Esophagus (tissue), 2 donors: ENCODE data around the gene CARD10. TPM values are rescaled to one million over a fixed set of nuclear protein-coding genes. Genes with fewer than 3 reads are reported as not detected.

ENCODE experiments used
- H3K27ac ChIP-seq, 2 donors: one replicate each; pipeline ENCODE4 v1.5.1; 2013; ENCODE audit warnings: low read depth in 2 of 2, mild to moderate bottlenecking in 2 of 2, inconsistent platforms in 1 of 2, low read length in 1 of 2, moderate library complexity in 1 of 2
- H3K27me3 ChIP-seq, 2 donors: one replicate each; pipeline ENCODE4 v1.6.1; 2013; ENCODE audit warnings: low read length in 2 of 2, control low read depth in 1 of 2, mild to moderate bottlenecking in 1 of 2; ENCODE audit not compliant: insufficient read depth in 2 of 2, control insufficient read depth in 1 of 2
- H3K36me3 ChIP-seq, 2 donors: one replicate each; pipeline ENCODE4 v1.6.1; 2013; ENCODE audit warnings: low read length in 1 of 2; ENCODE audit not compliant: control insufficient read depth in 2 of 2, insufficient read depth in 2 of 2
- H3K4me1 ChIP-seq, 2 donors: one replicate each; pipeline ENCODE4 v1.6.1; 2013; ENCODE audit warnings: low read length in 1 of 2; ENCODE audit not compliant: control insufficient read depth in 2 of 2, insufficient read depth in 2 of 2
- H3K4me3 ChIP-seq, 2 donors: one replicate each; pipeline ENCODE4 v1.5.1; 2013; ENCODE audit warnings: low read length in 2 of 2, mild to moderate bottlenecking in 2 of 2, low read depth in 1 of 2, moderate library complexity in 1 of 2
- H3K9me3 ChIP-seq, 2 donors: one replicate each; pipeline ENCODE4 v1.6.1; 2013; ENCODE audit warnings: mild to moderate bottlenecking in 2 of 2, low read depth in 1 of 2, low read length in 1 of 2, moderate library complexity in 1 of 2; ENCODE audit not compliant: control insufficient read depth in 2 of 2, insufficient read depth in 1 of 2
- WGBS, 2 donors: extraction: QIAGEN DNeasy Blood & Tissue Kit; methylation state at CpG; one replicate each; pipeline ENCODE4 v1.1.7; 2013; 5-methylcytosine and 5-hydroxymethylcytosine counted together
- polyA plus RNA-seq, 2 donors: library from polyadenylated mRNA; stranded (reverse); fragments of 200-250 nt; gene quantifications; one replicate each; pipeline ENCODE4 v1.2.3, GENCODE V29; 2013
- donor health status: healthy with polysubstance abuse.
- donor health status: Bipolar disorder and iron deficiency.

Gene CARD10
- polyA plus RNA-seq, 2 donors: 13.0 to 13.1 TPM

GRCh38 chr22:37461961-37462360 is 57.3 kb downstream of the CARD10 start:
- Histone ChIP-seq H3K27ac (no peak overlapping the region), H3K4me1 (no peaks in the 10 kb centered on the region), H3K4me3 (no peak overlapping the region), H3K36me3 (peaks cover 0 to 3% of the 10 kb centered on the region in 2 donors), H3K9me3 (no peaks in the 10 kb centered on the region), H3K27me3 (no peaks in the 10 kb centered on the region)
- WGBS, 2 donors: 47 to 49% methylated on average over 6 of the region's 6 CpGs

GRCh38 chr22:37460684-37461083 is 58.5 kb downstream of the CARD10 start:
- no peaks in the 10 kb centered on the region for H3K9me3 ChIP-seq
- no peak overlapping the region for H3K4me3 ChIP-seq
- H3K4me1 ChIP-seq: no peaks in the 10 kb centered on the region
- no peak overlapping the region for H3K27ac ChIP-seq
- WGBS, 2 donors: 71 to 81% methylated on average over 3 of the region's 3 CpGs
- H3K27me3 ChIP-seq: no peaks in the 10 kb centered on the region
- peaks cover 0 to under 1% of the 10 kb centered on the region in 2 donors for H3K36me3 ChIP-seq

GRCh38 chr22:37459206-37459605 is 60.0 kb downstream of the CARD10 start:
- no peaks in the 10 kb centered on the region for H3K27me3 ChIP-seq
- no peak overlapping the region for H3K4me3 ChIP-seq
- no peak overlapping the region for H3K27ac ChIP-seq
- WGBS, 2 donors: 60 to 65% methylated on average over 9 of the region's 9 CpGs
- no peaks in the 10 kb centered on the region for H3K9me3 ChIP-seq
- H3K4me1 ChIP-seq: no peaks in the 10 kb centered on the region
- H3K36me3 ChIP-seq: no peaks in the 10 kb centered on the region

- no peaks in the 10 kb centered on the region for H3K27me3 ChIP-seq
- H3K27ac ChIP-seq: no peak overlapping the region
- H3K4me3 ChIP-seq: no peak overlapping the region
- no peaks in the 10 kb centered on the region for H3K36me3 ChIP-seq
- 31 to 32% methylated on average over 4 of the region's 4 CpGs for WGBS, 2 donors
- H3K4me1 ChIP-seq: no peaks in the 10 kb centered on the region
- no peaks in the 10 kb centered on the region for H3K9me3 ChIP-seq
Observed at GRCh38 chr22:37457093-37457893, 61.9 kb downstream of the CARD10 start.

DNA sequence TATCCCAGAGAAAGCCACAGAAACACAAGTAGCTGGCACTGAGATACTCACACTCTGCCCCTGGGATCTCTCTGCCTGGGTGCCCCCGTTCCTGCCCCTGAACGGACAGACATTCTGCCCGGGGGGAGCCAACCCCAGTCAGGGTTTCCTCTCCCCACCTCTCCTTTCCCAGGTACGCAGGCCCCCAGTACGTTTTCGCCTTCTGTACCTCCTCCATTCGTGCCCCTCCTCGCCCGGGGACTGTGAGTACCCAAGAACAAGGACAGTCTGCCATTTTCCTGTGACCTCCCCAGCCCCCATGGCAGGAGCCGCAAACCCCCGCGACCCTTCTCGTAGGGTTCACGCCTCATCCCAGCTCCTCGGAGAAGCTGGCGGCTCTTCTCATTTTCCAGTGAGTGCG is 62.9 kb downstream of the CARD10 start:
- H3K27me3 ChIP-seq: no peaks in the 10 kb centered on the region
- H3K27ac ChIP-seq: no peak overlapping the region
- WGBS, 2 donors: 65 to 74% methylated on average over 17 of the region's 17 CpGs
- H3K4me1 ChIP-seq: no peaks in the 10 kb centered on the region
- H3K4me3 ChIP-seq: no peak overlapping the region
- H3K9me3 ChIP-seq: no peaks in the 10 kb centered on the region
- H3K36me3 ChIP-seq: no peaks in the 10 kb centered on the region

GRCh38 chr22:37455896-37456295 is 63.3 kb downstream of the CARD10 start:
- no peaks in the 10 kb centered on the region for H3K9me3 ChIP-seq
- H3K4me1 ChIP-seq: no peaks in the 10 kb centered on the region
- H3K27ac ChIP-seq: no peak overlapping the region
- no peak overlapping the region for H3K4me3 ChIP-seq
- H3K27me3 ChIP-seq: no peaks in the 10 kb centered on the region
- WGBS, 2 donors: 68 to 77% methylated on average over 14 of the region's 14 CpGs
- H3K36me3 ChIP-seq: no peaks in the 10 kb centered on the region

DNA sequence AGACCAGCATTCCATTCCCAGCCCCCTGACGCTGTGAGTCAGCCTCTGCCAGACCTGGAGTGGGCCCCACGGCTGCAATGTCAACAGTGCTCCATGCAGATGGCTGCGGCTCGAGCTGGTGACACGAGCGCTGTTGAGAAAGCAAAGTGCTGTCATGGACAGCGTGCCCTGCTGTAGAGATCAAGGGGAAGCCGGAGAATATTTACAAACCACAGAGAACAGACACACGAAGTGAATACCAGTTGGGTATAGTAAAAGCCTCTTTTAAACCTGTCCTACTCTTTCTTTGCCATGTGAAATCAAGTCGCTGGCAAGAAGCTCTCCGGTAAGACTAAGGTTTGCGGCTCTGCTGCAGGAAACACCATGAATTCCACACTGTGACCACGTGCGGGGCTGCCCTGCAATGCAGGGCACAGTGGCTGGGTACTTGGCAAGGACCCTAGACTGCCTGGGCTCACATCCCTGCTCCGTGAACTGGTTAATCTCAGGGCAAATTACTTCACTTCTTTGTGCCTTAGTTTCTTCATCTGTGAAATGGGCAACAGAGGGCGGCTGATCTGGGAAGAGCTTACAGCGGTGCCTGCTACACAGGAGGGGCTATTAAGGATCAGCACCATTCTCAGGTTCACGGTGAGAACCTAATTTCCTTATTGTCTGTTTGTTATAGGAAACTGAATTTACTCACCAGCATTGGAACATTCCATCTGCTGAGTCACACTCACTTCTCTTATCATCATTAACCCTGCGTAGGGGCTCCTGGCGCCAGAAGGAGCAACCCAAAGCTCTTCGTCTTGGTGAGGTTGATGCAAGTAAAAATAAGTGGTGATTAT is 64.1 kb downstream of the CARD10 start:
- Histone ChIP-seq H3K27me3 (no peaks in the 10 kb centered on the region), H3K4me1 (no peaks in the 10 kb centered on the region), H3K4me3 (no peak overlapping the region), H3K9me3 (no peaks in the 10 kb centered on the region), H3K27ac (no peak overlapping the region), H3K36me3 (no peaks in the 10 kb centered on the region)
- WGBS, 2 donors: 32 to 40% methylated on average over 21 of the region's 21 CpGs

- Histone ChIP-seq H3K4me1 (no peaks in the 10 kb centered on the region), H3K36me3 (no peaks in the 10 kb centered on the region), H3K27ac (no peak overlapping the region), H3K4me3 (no peak overlapping the region), H3K9me3 (no peaks in the 10 kb centered on the region), H3K27me3 (no peaks in the 10 kb centered on the region)
- WGBS, 2 donors: 89 to 92% methylated on average over 7 of the region's 7 CpGs
Observed at GRCh38 chr22:37453696-37454095, 65.5 kb downstream of the CARD10 start.

GRCh38 chr22:37451218-37451617 is 68.0 kb downstream of the CARD10 start:
- H3K4me3 ChIP-seq: no peak overlapping the region
- WGBS, 2 donors: 43 to 81% methylated on average over 1 of the region's 1 CpG
- no peaks in the 10 kb centered on the region for H3K4me1 ChIP-seq
- H3K27ac ChIP-seq: no peak overlapping the region
- H3K36me3 ChIP-seq: no peaks in the 10 kb centered on the region
- H3K27me3 ChIP-seq: no peaks in the 10 kb centered on the region
- H3K9me3 ChIP-seq: no peaks in the 10 kb centered on the region
